HEK293T (cell line): ENCODE measurements around the gene DLX3.

Experiments used
- FOXM1 ChIP-seq: fragments of 450-650 bp; IDR thresholded peaks from 2 replicates; pipeline ENCODE4 v1.6.1; 2017; ENCODE audit warnings: mild to moderate bottlenecking, borderline replicate concordance
- SP1 ChIP-seq: fragments of 450-650 bp; IDR thresholded peaks from 2 replicates; pipeline ENCODE4 v1.6.1; 2017
- TF ChIP-seq, protein P1 (sequence below): fragments of 450-650 bp; IDR thresholded peaks from 2 replicates; pipeline ENCODE4 v1.6.1; 2016

DNA sequence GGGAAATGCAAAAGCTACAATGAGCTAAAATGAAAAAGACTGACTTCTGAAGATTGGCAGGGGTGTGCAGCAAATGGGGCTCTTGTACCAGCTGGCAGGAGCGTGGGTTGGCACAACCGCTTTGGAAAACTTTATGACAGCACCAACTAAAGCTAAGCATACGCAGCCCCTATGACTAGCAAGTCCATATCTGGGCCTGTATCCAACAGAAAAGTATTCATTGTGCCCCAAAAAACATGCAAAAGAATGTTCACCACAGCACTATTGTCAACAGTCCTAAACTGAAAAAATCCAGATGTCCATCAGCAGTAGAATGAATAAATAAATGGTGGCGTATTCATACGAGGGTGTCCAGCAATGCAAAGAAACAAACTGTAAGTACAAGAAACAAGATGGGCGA is 38.3 kb upstream of the DLX3 start:
- TF ChIP-seq FOXM1: no peak
- no peak for TF ChIP-seq SP1
- TF ChIP-seq, protein P1, sequence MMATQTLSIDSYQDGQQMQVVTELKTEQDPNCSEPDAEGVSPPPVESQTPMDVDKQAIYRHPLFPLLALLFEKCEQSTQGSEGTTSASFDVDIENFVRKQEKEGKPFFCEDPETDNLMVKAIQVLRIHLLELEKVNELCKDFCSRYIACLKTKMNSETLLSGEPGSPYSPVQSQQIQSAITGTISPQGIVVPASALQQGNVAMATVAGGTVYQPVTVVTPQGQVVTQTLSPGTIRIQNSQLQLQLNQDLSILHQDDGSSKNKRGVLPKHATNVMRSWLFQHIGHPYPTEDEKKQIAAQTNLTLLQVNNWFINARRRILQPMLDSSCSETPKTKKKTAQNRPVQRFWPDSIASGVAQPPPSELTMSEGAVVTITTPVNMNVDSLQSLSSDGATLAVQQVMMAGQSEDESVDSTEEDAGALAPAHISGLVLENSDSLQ: no peak
